PFSK-1 (cell line): ENCODE data around the gene ADAMTS17.

Source experiments
- FOXP2 ChIP-seq: optimal IDR thresholded peaks from 2 replicates; pipeline ENCODE3; 2011; ENCODE audit warnings: borderline replicate concordance, control low read depth, inconsistent platforms; ENCODE audit not compliant: insufficient read depth; ENCODE audit errors: extremely low read length, extremely low read depth
- POLR2AphosphoS5 ChIP-seq: IDR thresholded peaks from 2 replicates; pipeline ENCODE4 v1.6.1; 2012; ENCODE audit warnings: low read depth, mild to moderate bottlenecking, control low read depth, low read length, moderate library complexity
- REST ChIP-seq, 2 experiments: IDR thresholded peaks; 2 replicates each; pipeline versions ENCODE4 v1.6.1 to v1.8.0; 2011 to 2012; ENCODE audit warnings: low read depth in 2 of 2, low read length in 2 of 2, control low read depth in 1 of 2, inconsistent platforms in 1 of 2, mild to moderate bottlenecking in 1 of 2, moderate library complexity in 1 of 2; ENCODE audit not compliant: insufficient read depth in 1 of 2
- SIN3A ChIP-seq: IDR thresholded peaks from 2 replicates; pipeline ENCODE4 v1.6.1; 2012; ENCODE audit warnings: mild to moderate bottlenecking, low read length, moderate library complexity, borderline replicate concordance; ENCODE audit not compliant: insufficient read depth
- TAF1 ChIP-seq: IDR thresholded peaks from 2 replicates; pipeline ENCODE4 v1.6.1; 2012; ENCODE audit warnings: low read length, control low read depth, borderline replicate concordance; ENCODE audit not compliant: insufficient read depth

The ADAMTS17 gene

DNA sequence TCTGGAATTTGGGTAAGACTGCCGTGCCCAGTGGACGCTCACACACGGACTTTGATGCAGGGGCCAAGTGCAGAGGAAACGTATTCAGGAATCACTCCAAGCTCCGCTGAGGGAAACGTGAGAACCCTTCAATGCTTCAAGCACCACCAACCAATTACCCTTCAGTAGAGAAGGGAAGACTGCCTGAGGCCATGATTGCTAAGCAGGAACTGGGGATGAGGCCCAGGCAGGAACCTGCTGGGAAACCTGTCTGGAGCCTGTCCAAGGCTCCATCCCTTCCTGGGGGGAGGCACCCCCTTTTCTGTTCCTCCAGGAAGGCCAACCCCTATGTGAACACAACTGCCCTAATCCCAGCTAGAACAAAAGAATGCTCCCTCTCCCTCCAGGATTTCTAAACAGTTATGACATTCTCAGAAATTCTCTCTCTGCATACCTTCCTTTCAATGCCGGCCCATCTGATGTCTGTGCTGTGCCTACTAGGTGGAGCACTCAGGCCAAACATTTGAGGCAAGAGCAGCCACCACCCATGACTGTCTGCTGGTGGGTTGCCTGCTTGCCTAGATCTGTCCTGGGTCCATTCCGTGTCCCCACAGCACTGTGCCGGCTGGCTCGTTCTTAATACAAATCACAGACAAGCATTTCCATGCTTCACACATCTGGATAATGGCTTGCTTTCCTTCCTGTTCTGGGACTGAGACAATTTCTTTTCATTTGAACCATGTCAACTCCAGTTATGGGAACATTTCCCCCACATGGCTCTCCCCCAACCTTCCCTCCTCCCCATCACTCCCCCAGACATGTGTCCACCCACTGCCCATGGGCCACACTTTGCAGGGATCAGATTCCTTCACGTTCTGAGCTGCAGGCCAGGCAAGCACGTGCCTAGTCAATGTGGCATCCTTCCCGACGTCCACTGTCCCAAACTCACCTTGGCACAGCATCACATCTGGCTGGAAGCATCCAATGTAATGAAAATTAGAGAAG, 149.4 kb downstream of the ADAMTS17 start:
- TF ChIP-seq REST (IDR thresholded peaks at IDR 0.05; ENCODE audit: insufficient read depth in 1 of 2, low read depth in 2 of 2, low read length in 2 of 2) (no peak), SIN3A (no peak), TAF1 (no peak), POLR2AphosphoS5 (no peak), FOXP2 (no peak)

GRCh38 chr15:100191161-100191560, 150.6 kb downstream of the ADAMTS17 start:
- TF ChIP-seq SIN3A (no peak), FOXP2 (no peak), POLR2AphosphoS5 (no peak), TAF1 (no peak), REST (IDR thresholded peaks at IDR 0.05; ENCODE audit: insufficient read depth in 1 of 2, low read depth in 2 of 2, low read length in 2 of 2) (no peak)

GRCh38 chr15:100190675-100191074, 151.1 kb downstream of the ADAMTS17 start:
- TF ChIP-seq POLR2AphosphoS5 (no peak), SIN3A (no peak), REST (IDR thresholded peaks at IDR 0.05; ENCODE audit: insufficient read depth in 1 of 2, low read depth in 2 of 2, low read length in 2 of 2) (no peak), FOXP2 (no peak)

GRCh38 chr15:100189849-100190248, 151.9 kb downstream of the ADAMTS17 start:
- no peak for TF ChIP-seq FOXP2
- TF ChIP-seq TAF1 = no peak
- no peak for TF ChIP-seq POLR2AphosphoS5
- no peak for TF ChIP-seq REST (IDR thresholded peaks at IDR 0.05; ENCODE audit: insufficient read depth in 1 of 2, low read depth in 2 of 2, low read length in 2 of 2)
- TF ChIP-seq SIN3A = no peak

DNA sequence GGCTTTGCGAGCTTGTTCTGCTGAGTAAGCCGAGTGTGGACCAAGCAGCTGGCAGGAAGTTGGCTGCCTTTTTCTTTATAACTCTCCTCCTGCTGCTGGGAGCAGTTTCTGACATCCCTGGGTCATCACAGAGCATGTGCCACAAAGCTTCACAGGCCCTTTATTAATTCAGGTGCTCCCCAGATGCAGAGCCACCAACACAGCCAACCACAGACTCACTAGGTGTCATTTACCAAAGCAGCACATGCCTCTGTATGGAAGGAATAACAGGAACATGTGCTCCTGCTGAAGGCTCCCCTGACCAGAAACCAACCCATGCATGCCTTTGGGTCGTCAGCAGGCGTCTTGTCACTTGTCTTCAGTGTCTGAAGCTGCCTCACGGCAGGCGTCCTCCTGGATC, 152.5 kb downstream of the ADAMTS17 start:
- no peak for TF ChIP-seq SIN3A
- no peak for TF ChIP-seq REST (IDR thresholded peaks at IDR 0.05; ENCODE audit: insufficient read depth in 1 of 2, low read depth in 2 of 2, low read length in 2 of 2)
- TF ChIP-seq POLR2AphosphoS5 = no peak
- no peak for TF ChIP-seq FOXP2
- TF ChIP-seq TAF1 = no peak
